Choroid plexus epithelial cell (primary cell): ENCODE data around the gene RHBDF2.

Source experiments
- DNase-seq: peaks from one replicate; pipeline ENCODE4 v3.0.0-alpha.2; 2010; ENCODE audit warnings: low read depth
- H3K4me3 ChIP-seq: 2 replicates; pipeline ENCODE4 v1.5.1; 2011; ENCODE audit warnings: low read depth, mild to moderate bottlenecking, control low read depth, low read length, moderate library complexity
- TF ChIP-seq, protein P1 (sequence below): conservative IDR thresholded peaks from 2 replicates; pipeline ENCODE4 v1.5.1; 2011; ENCODE audit warnings: low read depth, mild to moderate bottlenecking, control low read depth, inconsistent platforms, low read length, moderate library complexity

The RHBDF2 gene

DNA sequence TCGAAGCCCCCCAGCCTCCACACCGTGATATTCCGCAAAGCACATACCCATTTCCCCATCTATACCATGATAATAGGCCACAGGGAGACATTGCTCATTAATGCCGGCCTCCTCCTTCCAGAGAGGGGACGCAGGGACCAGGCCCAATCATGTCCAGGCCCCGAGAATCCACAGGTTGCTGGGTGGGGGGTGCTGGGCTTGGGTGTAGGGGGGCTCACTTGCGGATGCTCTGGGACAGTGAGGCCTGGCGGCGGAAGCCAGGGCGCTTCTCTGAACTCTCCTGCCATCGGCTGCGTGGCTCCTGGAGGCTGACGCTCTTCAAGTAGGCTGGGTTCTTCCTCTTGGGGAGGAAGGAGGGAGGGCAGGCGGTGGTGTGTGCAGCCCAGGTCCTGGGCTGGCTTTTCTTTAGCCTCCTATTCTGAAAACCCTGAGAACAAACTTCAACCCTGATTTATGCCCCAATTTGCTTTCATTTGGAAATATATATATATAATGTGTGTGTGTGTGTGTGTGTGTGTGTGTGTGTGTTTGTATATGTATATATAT, 21.6 kb downstream of the RHBDF2 start:
- TF ChIP-seq, protein P1, sequence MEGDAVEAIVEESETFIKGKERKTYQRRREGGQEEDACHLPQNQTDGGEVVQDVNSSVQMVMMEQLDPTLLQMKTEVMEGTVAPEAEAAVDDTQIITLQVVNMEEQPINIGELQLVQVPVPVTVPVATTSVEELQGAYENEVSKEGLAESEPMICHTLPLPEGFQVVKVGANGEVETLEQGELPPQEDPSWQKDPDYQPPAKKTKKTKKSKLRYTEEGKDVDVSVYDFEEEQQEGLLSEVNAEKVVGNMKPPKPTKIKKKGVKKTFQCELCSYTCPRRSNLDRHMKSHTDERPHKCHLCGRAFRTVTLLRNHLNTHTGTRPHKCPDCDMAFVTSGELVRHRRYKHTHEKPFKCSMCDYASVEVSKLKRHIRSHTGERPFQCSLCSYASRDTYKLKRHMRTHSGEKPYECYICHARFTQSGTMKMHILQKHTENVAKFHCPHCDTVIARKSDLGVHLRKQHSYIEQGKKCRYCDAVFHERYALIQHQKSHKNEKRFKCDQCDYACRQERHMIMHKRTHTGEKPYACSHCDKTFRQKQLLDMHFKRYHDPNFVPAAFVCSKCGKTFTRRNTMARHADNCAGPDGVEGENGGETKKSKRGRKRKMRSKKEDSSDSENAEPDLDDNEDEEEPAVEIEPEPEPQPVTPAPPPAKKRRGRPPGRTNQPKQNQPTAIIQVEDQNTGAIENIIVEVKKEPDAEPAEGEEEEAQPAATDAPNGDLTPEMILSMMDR: no peak
- DNase-seq: no peak
- H3K4me3 ChIP-seq: no peak overlapping the region

DNA sequence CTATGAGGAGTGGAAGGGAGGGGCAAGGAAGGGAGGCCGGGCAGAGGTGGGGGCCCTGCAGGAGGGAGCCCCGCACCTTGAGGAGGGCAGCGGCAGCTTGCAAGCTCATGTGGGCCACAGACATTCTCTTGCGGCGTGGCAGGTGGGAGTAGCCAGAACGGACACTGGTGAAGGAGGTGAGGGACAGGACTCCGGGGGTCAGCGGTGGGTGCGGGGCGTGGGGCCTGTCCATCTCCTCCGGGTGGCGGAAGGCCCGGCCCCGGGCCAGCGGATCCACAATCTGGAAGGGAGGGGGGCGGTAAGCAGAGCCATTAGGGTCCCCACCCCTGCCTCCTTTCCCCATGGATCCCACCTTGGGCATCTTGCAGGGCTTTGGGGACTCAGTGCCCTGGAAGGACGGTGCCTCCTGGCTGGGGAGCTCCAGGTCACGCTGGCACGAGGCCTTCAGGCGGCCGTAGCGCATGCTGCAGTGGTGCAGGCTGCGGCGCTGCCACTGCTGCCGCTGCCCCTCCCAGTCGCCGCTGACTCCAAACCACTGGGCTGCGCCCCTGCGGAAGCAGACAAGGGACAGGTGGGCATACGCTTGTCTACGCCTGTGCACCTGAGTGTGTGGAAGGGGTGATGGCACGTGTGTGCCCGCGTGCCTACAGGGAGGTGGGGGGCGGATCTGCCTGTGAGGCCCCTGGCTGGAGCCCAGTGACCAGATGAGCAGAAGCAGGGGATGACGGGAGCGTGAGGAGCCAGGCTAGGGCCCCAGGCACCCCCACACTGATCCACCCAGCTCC, 22.3 kb downstream of the RHBDF2 start:
- TF ChIP-seq, protein P1: no peak
- no peak for DNase-seq

DNA sequence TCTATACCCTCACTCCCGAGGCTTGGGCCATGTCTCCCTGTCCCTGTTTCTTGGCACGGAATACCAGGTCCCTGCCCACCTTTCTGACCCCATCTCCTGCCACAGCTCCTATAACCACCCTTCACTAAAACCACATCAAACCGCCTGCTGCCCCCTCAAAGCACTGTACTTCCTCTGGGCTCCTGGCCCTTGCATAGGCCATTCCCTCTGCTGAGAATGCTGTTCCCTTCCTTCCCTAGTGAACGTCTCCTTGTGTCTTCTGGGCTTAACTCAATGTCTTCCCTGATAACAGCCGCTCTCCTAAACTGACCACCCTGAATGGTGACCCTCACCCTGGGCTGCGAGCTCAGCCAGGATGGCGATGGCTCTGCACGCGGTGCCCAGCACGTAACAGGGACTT, 23.1 kb downstream of the RHBDF2 start:
- H3K4me3 ChIP-seq: no peak overlapping the region
- TF ChIP-seq, protein P1: no peak
- no peak for DNase-seq

More for the DNA sequence above, 22.3 kb downstream of the RHBDF2 start:
- no peak overlapping the region for H3K4me3 ChIP-seq

DNA sequence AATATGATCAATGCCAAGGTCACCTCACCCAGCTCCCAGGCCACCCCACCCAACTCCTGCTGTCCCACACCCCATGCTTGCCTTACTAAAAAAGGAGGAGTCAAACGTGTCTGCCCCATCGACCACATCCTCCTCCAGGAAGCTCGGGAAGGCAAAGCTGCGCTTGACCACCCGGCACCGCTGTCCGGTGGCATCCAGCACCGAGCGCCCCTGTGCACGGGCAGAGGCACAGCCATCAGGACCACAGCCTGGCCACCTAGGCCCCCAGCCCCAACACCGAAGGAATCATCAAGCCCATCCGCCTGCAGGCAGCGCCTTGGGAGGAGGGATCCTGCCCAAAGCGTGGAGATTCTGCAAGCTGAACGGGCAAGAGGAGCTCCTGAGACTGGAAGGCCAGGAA, 23.6 kb downstream of the RHBDF2 start:
- no peak for DNase-seq
- TF ChIP-seq, protein P1: no peak

DNA sequence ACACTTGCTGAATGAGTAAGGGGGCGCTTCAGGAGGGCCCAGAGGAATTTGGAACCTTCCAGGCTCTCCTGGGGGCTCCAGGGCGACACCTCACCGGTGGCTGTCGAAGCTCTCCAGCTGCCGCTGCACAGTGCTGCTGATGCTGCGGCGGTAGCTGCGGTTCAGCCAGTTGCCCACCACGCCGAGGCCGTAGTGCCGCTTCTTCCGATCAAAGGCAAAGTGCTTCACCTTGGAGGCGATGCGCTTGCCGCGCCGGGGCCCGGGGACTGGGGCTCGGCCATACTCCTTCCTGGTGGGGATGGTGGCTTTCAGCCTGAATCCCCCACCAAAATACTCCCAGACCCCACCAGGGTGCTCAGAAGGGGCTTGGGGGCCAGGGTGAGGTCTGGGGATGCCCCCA, 24.5 kb downstream of the RHBDF2 start:
- TF ChIP-seq, protein P1: no peak
- no peak for DNase-seq
- H3K4me3 ChIP-seq: no peak overlapping the region

More for the DNA sequence above, 23.6 kb downstream of the RHBDF2 start:
- no peak overlapping the region for H3K4me3 ChIP-seq

DNA sequence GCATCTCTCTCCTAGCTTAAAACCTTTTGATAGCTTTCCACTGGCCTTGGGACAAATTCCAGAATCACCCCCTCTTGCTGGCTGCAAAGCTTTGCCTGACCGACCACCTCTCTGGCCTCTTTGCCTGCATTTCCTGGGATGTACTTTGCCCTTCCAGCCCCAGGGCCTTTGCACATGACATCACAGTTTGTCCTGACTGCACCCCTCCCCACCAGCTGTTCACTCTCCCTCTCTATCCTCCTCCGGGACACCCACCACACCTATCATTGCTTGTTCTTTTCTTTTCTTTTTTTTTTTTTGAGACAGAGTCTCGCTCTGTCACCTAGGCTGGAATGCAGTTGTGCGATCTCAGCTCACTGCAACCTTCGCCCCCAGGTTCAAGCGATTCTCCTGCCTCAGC, 25.9 kb downstream of the RHBDF2 start:
- H3K4me3 ChIP-seq: no peak overlapping the region
- TF ChIP-seq, protein P1: no peak
- no peak for DNase-seq

DNA sequence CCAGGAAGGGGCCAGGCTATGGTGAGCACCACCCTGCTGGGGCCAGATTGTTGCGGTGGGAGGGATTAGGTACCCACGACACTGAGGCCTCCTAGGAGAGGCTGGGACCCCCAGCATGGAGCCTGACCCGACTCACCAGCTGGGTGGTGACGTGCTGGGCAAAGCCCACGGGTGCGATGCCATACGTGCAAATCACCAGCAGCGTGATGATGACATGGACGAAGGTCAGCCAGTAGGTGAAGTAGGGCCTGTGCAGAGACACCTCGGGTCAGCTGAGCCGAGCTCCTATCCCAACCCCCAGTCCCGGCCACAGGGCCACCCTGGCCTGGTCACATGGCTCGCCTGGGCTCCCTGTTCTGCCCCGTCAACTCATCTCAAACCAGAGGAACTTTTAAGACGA, 26.3 kb downstream of the RHBDF2 start:
- no peak overlapping the region for H3K4me3 ChIP-seq
- TF ChIP-seq, protein P1: no peak
- no peak for DNase-seq
